Measurements from ENCODE around the gene CPSF4.

DNA sequence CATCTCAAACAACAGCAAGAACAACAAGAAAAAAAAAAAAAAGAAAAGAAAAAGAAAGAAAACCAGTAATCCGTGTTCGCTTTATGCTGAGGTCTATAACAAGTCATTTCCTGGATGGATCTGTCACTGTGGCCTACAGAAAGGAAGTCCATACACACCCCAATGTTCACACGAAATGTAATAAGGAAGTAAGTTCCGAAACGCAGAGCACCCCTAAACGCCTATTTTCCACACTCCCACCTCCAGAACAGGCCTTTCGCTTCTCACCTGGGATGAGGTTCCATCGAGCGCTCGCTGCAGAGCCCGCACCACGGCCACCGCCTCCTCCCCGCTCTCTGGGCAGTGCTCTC, 60.6 kb downstream of the CPSF4 start:
- no peak for TF ChIP-seq CTCF (IDR thresholded peaks at IDR 0.05; ENCODE audit: low read depth, low read length, poor library complexity, severe bottlenecking)
- TF ChIP-seq EZH2phosphoT487 (IDR thresholded peaks at IDR 0.05; ENCODE audit: borderline replicate concordance, low read length) = no peak

All from DOHH2 (cell line).